SK-N-SH (cell line): Measurements from ENCODE around the gene TBX19. TPM values are rescaled to one million over a fixed set of nuclear protein-coding genes. Genes with fewer than 3 reads are reported as not detected.

ENCODE experiments used
- CTCF ChIA-PET: fragments of 300-600, 350-600 bp; formaldehyde crosslinking; extraction: SDS; loops from one replicate; lab custom pipeline; 2021; lab: Yijun Ruan, JAX
- POLR2A ChIA-PET: fragments of 350-600 bp; sonication (Branson Sonifier 250); formaldehyde crosslinking; extraction: SDS; loops from one replicate; lab custom pipeline; 2020; ENCODE audit warnings: antibody characterized with exemption, inconsistent platforms; lab: Yijun Ruan, JAX
- DNase-seq: peaks from one replicate; pipeline ENCODE4 v3.0.0; 2012
- H2AFZ ChIP-seq: fragments of 200-600 bp; sonication (generic); 2 replicates; pipeline ENCODE4 v1.8.1; 2016; ENCODE audit warnings: antibody characterized with exemption, mild to moderate bottlenecking, low read depth
- H3F3A ChIP-seq: fragments of 200-600 bp; sonication (generic); replicated peaks from 2 replicates; pipeline ENCODE3; 2016; ENCODE audit warnings: antibody characterized with exemption, mild to moderate bottlenecking; ENCODE audit not compliant: insufficient read depth
- H3K27ac ChIP-seq, 2 experiments: fragments of 200-500 bp in 1 of 2; fragments of 200-600 bp in 1 of 2; sonication (Bioruptor generic) in 1 of 2; sonication (generic), shearing (Covaris generic) in 1 of 2; 2 replicates each; pipeline versions ENCODE4 v1.5.1 to v1.6.1; 2014 to 2016; ENCODE audit warnings: low read depth in 2 of 2, inconsistent platforms in 1 of 2, low read length in 1 of 2, mild to moderate bottlenecking in 1 of 2, mixed read lengths in 1 of 2
- H3K27me3 ChIP-seq: fragments of 200-600 bp; sonication (generic), shearing (Covaris generic); 2 replicates; pipeline ENCODE4 v1.6.1; 2016; ENCODE audit warnings: mixed run types; ENCODE audit not compliant: insufficient read depth
- H3K36me3 ChIP-seq, 2 experiments: fragments of 200-500 bp in 1 of 2; fragments of 200-600 bp in 1 of 2; sonication (Bioruptor generic) in 1 of 2; sonication (generic) in 1 of 2; replicated peaks in 1 of 2; 2 replicates each; pipeline versions ENCODE3 to v1.5.1; 2014 to 2016; ENCODE audit warnings: low read length in 1 of 2, mild to moderate bottlenecking in 1 of 2; ENCODE audit not compliant: insufficient read depth in 2 of 2, control insufficient read depth in 1 of 2
- H3K4me1 ChIP-seq, 2 experiments: fragments of 200-500 bp in 1 of 2; fragments of 200-600 bp in 1 of 2; sonication (Bioruptor generic) in 1 of 2; sonication (generic), shearing (Covaris generic) in 1 of 2; 2 replicates each; pipeline versions ENCODE4 v1.5.1 to v1.6.1; 2014 to 2016; ENCODE audit warnings: low read depth in 1 of 2, low read length in 1 of 2, mixed run types in 1 of 2; ENCODE audit not compliant: insufficient read depth in 2 of 2, control insufficient read depth in 1 of 2
- H3K4me2 ChIP-seq: fragments of 200-600 bp; sonication (generic), shearing (Covaris generic); 2 replicates; pipeline ENCODE4 v1.6.1; 2017; ENCODE audit warnings: mixed run types
- H3K4me3 ChIP-seq, 2 experiments: fragments of 200-500 bp in 1 of 2; fragments of 200-600 bp in 1 of 2; sonication (Bioruptor generic) in 1 of 2; sonication (generic), shearing (Covaris generic) in 1 of 2; 2 replicates each; pipeline versions ENCODE4 v1.5.1 to v1.8.1; 2014 to 2016; ENCODE audit warnings: low read depth in 2 of 2, inconsistent platforms in 1 of 2, low read length in 1 of 2, mild to moderate bottlenecking in 1 of 2, mixed read lengths in 1 of 2, moderate library complexity in 1 of 2
- H3K79me2 ChIP-seq: fragments of 200-600 bp; sonication (generic); 2 replicates; pipeline ENCODE4 v1.8.1; 2017; ENCODE audit warnings: mild to moderate bottlenecking; ENCODE audit not compliant: insufficient read depth
- H3K9ac ChIP-seq: fragments of 200-600 bp; sonication (generic); 2 replicates; pipeline ENCODE4 v1.6.1; 2017; ENCODE audit warnings: mixed run types
- H3K9me2 ChIP-seq: fragments of 200-600 bp; sonication (generic); 2 replicates; pipeline ENCODE4 v1.6.1; 2017; ENCODE audit warnings: mixed run types
- H3K9me3 ChIP-seq: fragments of 200-600 bp; sonication (generic); 2 replicates; pipeline ENCODE4 v1.6.1; 2017; ENCODE audit warnings: mixed run types, mild to moderate bottlenecking, moderate library complexity
- H4K20me1 ChIP-seq: fragments of 200-600 bp; sonication (generic); 2 replicates; pipeline ENCODE4 v1.6.1; 2017; ENCODE audit warnings: mild to moderate bottlenecking, mixed run types; ENCODE audit not compliant: insufficient read depth
- CTCF ChIP-seq: fragments of 200-600 bp; sonication (generic); IDR thresholded peaks from 2 replicates; pipeline ENCODE4 v1.6.1; 2017; ENCODE audit warnings: antibody characterized with exemption, mild to moderate bottlenecking, moderate library complexity
- ELF1 ChIP-seq: IDR thresholded peaks from 2 replicates; pipeline ENCODE4 v1.4.0; 2012
- EP300 ChIP-seq, 2 experiments: IDR thresholded peaks; 2 replicates each; pipeline versions ENCODE4 v1.4.0 to v1.6.1; 2012; ENCODE audit warnings: borderline replicate concordance in 1 of 2, low read depth in 1 of 2, low read length in 1 of 2
- FOSL2 ChIP-seq: IDR thresholded peaks from 2 replicates; pipeline ENCODE4 v1.4.0; 2012; ENCODE audit warnings: low read depth, mild to moderate bottlenecking, moderate library complexity, borderline replicate concordance
- FOXJ3 ChIP-seq: sonication (generic); formaldehyde crosslinking; IDR thresholded peaks from 2 replicates; pipeline ENCODE4 v1.5.1; 2020; ENCODE audit warnings: mild to moderate bottlenecking, missing genetic modification reagents
- FOXM1 ChIP-seq: IDR thresholded peaks from 2 replicates; pipeline ENCODE4 v1.4.0; 2012; ENCODE audit warnings: low read depth, mild to moderate bottlenecking
- GABPA ChIP-seq: IDR thresholded peaks from 2 replicates; pipeline ENCODE4 v1.4.0; 2012; ENCODE audit warnings: low read depth, mild to moderate bottlenecking
- MAX ChIP-seq: IDR thresholded peaks from 2 replicates; pipeline ENCODE4 v1.4.0; 2012; ENCODE audit warnings: low read depth
- MEF2A ChIP-seq: IDR thresholded peaks from 2 replicates; pipeline ENCODE4 v1.4.0; 2012; ENCODE audit warnings: low read depth, borderline replicate concordance
- MXI1 ChIP-seq: IDR thresholded peaks from 2 replicates; pipeline ENCODE4 v1.6.1; 2012; ENCODE audit warnings: mild to moderate bottlenecking, low read depth, low read length, improper control_type of control experiment
- NRF1 ChIP-seq: IDR thresholded peaks from 2 replicates; pipeline ENCODE4 v1.6.1; 2012; ENCODE audit warnings: low read depth, mild to moderate bottlenecking, low read length
- PBX3 ChIP-seq: IDR thresholded peaks from 2 replicates; pipeline ENCODE4; 2012
- RAD21 ChIP-seq: IDR thresholded peaks from 2 replicates; pipeline ENCODE4 v1.6.1; 2012; ENCODE audit warnings: mild to moderate bottlenecking, low read length
- RXRA ChIP-seq: IDR thresholded peaks from 2 replicates; pipeline ENCODE4 v1.4.0; 2012; ENCODE audit warnings: low read depth, mild to moderate bottlenecking, borderline replicate concordance
- SMC3 ChIP-seq: IDR thresholded peaks from 2 replicates; pipeline ENCODE4 v1.6.1; 2012; ENCODE audit warnings: low read depth, low read length, improper control_type of control experiment
- TAF1 ChIP-seq: IDR thresholded peaks from 2 replicates; pipeline ENCODE4 v1.6.1; 2012; ENCODE audit warnings: low read depth, mild to moderate bottlenecking, low read length, moderate library complexity, borderline replicate concordance
- TCF12 ChIP-seq: IDR thresholded peaks from 2 replicates; pipeline ENCODE4 v1.4.0; 2012
- YY1 ChIP-seq: IDR thresholded peaks from 2 replicates; pipeline ENCODE4 v1.4.0; 2012; ENCODE audit warnings: low read depth, mild to moderate bottlenecking
- WGBS: methylation state at CpG from one replicate; pipeline ENCODE4 v1.1.6; 2017; ENCODE audit warnings: low lambda C conversion rate; 5-methylcytosine and 5-hydroxymethylcytosine counted together
- polyA plus RNA-seq, 3 experiments: library from polyadenylated mRNA; depleted of rRNA; stranded (reverse); fragments of >200 nt; gene quantifications; 2 replicates each; pipeline ENCODE4 v1.2.3, GENCODE V29; 2012

Gene TBX19
- 2.7 and 3.5 TPM in 2 replicates for polyA plus RNA-seq (2012; rRNA removed)
- 1.6 and 1.7 TPM in 2 replicates for polyA plus RNA-seq (2012; cell fraction: cytosol; rRNA removed)
- polyA plus RNA-seq (2012; cell fraction: nucleus; rRNA removed): 8.1 and 13.1 TPM in 2 replicates

- H3K4me2 ChIP-seq: no peak within 1 kb of the TSS
- no peak for DNase-seq
- H4K20me1 ChIP-seq: no peaks in the 10 kb centered on the region
- no peaks in the 10 kb centered on the region for H3F3A ChIP-seq
- peaks cover 6% of the 10 kb centered on the region; the same call in 1 of the 2 replicates for H3K9me3 ChIP-seq
- no peak within 1 kb of the TSS for H3K4me3 ChIP-seq
- no peak within 1 kb of the TSS for H3K27ac ChIP-seq
- ChIA-PET CTCF (interaction anchor here (0.7 to 1.6 kb wide), 4 partner anchors 10 to 205 kb away, joined by 3 to 4 read pairs (median 4); no protein-coding TSS in a partner anchor), POLR2A (no interaction called here)
- no peaks in the 10 kb centered on the region for H3K36me3 ChIP-seq
- H3K9ac ChIP-seq: no peak within 1 kb of the TSS
- WGBS: 83% methylated on average over 7 of the region's 7 CpGs
- H3K79me2 ChIP-seq: 0 out of 2 replicates have a peak, but pooled peaks cover 5% of the 10 kb centered on the region
- TF ChIP-seq MAX (no peak), EP300 (IDR thresholded peaks at IDR 0.05; ENCODE audit: borderline replicate concordance in 1 of 2, low read depth in 1 of 2, low read length in 1 of 2) (no peak), FOXJ3 (CRISPR knock-in tag) (no peak), NRF1 (no peak), RXRA (no peak), ELF1 (no peak), YY1 (no peak), TCF12 (no peak), FOSL2 (no peak), GABPA (no peak), TAF1 (no peak)
- H3K27me3 ChIP-seq: no peaks in the 10 kb centered on the region
- H3K9me2 ChIP-seq: no peaks in the 10 kb centered on the region
- no peak within 1 kb of the TSS for H2AFZ ChIP-seq
- H3K4me1 ChIP-seq: no peaks in the 10 kb centered on the region
These were observed at the start of gene TBX19 for GRCh38 chr1:168280296-168280927. Gene TBX19, plus strand, starts transcription at chr1:168280877. Its CDS starts 214 bp downstream, at chr1:168281091.

- Histone ChIP-seq H3K36me3 (peaks cover 55 to 87% of the 10 kb centered on the region in 2 experiments), H3K9me2 (no peaks in the 10 kb centered on the region), H3K27me3 (no peaks in the 10 kb centered on the region), H3K4me1 (peaks cover 0 to 19% of the 10 kb centered on the region in 2 experiments; a peak in 2 of 4 replicates), H3F3A (peaks cover 6% of the 10 kb centered on the region), H3K79me2 (peaks cover 43% of the 10 kb centered on the region), H3K9me3 (no peaks in the 10 kb centered on the region)
- 91% methylated on average over 8 of the region's 8 CpGs for WGBS
- POLR2A ChIA-PET: interaction anchor here (2.2 kb wide), 1 partner anchor 9 kb away, joined by 6 read pairs; the partner anchor contains the start of gene SFT2D2
- DNase-seq: peak; percentile 51
- TF ChIP-seq FOXM1 (no peak), MEF2A (no peak), EP300 (IDR thresholded peaks at IDR 0.05; ENCODE audit: borderline replicate concordance in 1 of 2, low read depth in 1 of 2, low read length in 1 of 2) (no peak), CTCF (peak; percentile 72), RAD21 (peak; percentile 55), SMC3 (peak; percentile 45), FOSL2 (no peak), PBX3 (no peak), MXI1 (no peak)
- TF ChIP-seq, all 33 proteins: peak for 3
- no peak overlapping the region for H3K4me2 ChIP-seq
- peaks cover 5% of the 10 kb centered on the region for H4K20me1 ChIP-seq
- H3K9ac ChIP-seq: no peak overlapping the region
- H3K27ac ChIP-seq: no peak overlapping the region
- no peak overlapping the region for H2AFZ ChIP-seq
- no peak overlapping the region for H3K4me3 ChIP-seq
- CTCF ChIA-PET: interaction anchor here (0.6 to 2.0 kb wide), 13 partner anchors 9 to 142 kb away, joined by 3 to 12 read pairs (median 4); partner anchors contain the start of gene SFT2D2
These were observed 45.7 kb upstream of the TBX19 start for GRCh38 chr1:168234846-168235547.
